Spinal cord (tissue), 10 donors: ENCODE data around the gene MMP28. TPM values are rescaled to one million over a fixed set of nuclear protein-coding genes. Genes with fewer than 3 reads are reported as not detected.
A peak's percentile ranks its signal among the peaks of the same experiment; 100 is the strongest.

Experiments
- DNase-seq, 6 donors: peaks; one replicate each; pipeline versions ENCODE4 v3.0.0 to v3.0.0-alpha.2; 2013 to 2015; ENCODE audit warnings: low spot score in 6 of 6, low read depth in 4 of 6
- H3K27ac ChIP-seq: one replicate; pipeline ENCODE4 v1.5.1; 2013; ENCODE audit warnings: low read depth, low read length, control low read depth
- H3K27me3 ChIP-seq: one replicate; pipeline ENCODE4 v1.6.1; 2013; ENCODE audit warnings: low read length; ENCODE audit not compliant: control insufficient read depth, insufficient read depth
- H3K36me3 ChIP-seq: one replicate; pipeline ENCODE4 v1.6.1; 2013; ENCODE audit warnings: low read length; ENCODE audit not compliant: control insufficient read depth, insufficient read depth
- H3K4me1 ChIP-seq: one replicate; pipeline ENCODE4 v1.6.1; 2013; ENCODE audit warnings: low read length; ENCODE audit not compliant: control insufficient read depth, insufficient read depth
- H3K4me3 ChIP-seq: one replicate; pipeline ENCODE4 v1.5.1; 2013; ENCODE audit warnings: low read depth, low read length, control low read depth
- H3K9me3 ChIP-seq: one replicate; pipeline ENCODE4 v1.6.1; 2013; ENCODE audit warnings: low read length; ENCODE audit not compliant: control insufficient read depth, insufficient read depth
- WGBS: methylation state at CpG from one replicate; pipeline ENCODE4 v1.1.5; 2013; ENCODE audit warnings: missing lambda C conversion rate; ENCODE audit not compliant: insufficient coverage; 5-methylcytosine and 5-hydroxymethylcytosine counted together
- polyA plus RNA-seq, 2 donors: library from polyadenylated mRNA; unstranded; fragments of 120-200 nt; gene quantifications; one replicate each; pipeline ENCODE4 v1.2.1, GENCODE V29; 2013; ENCODE audit not compliant: insufficient read length in 2 of 2
- total RNA-seq, 2 donors: library from RNA; depleted of rRNA in 1 of 2; stranded (reverse); fragments of 120-200 nt in 1 of 2; fragments of >200 nt in 1 of 2; gene quantifications; one replicate each; pipeline versions ENCODE4 v1.2.3 to v1.2.4, GENCODE V29; 2013 to 2014
- donor health status: healthy.

Gene MMP28
- total and polyA plus RNA-seq, 4 donors, result 12.8 to 39.8 (median 26.7) TPM

DNA sequence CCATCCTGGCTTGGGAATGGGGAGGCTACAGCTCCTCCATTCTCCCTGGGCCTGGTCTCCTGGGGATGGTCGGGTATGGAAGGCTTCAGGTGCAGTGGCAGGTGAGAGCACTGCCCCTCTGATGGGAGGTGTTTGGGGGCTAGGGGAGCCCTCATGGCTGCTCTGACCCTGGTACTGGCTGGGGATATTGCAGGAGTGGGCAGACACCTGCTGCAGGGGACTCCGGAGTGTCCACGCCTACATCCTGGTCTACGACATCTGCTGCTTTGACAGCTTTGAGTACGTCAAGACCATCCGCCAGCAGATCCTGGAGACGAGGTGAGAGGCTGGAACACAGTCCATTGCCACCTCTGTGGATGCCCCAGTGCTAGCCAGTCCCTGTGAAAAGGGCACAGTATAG is 55.2 kb downstream of the MMP28 start:
- Histone ChIP-seq H3K36me3 (peaks cover 19% of the 10 kb centered on the region), H3K27me3 (peaks cover 3% of the 10 kb centered on the region), H3K9me3 (no peaks in the 10 kb centered on the region), H3K4me1 (peaks cover 25% of the 10 kb centered on the region), H3K27ac (no peak overlapping the region), H3K4me3 (no peak overlapping the region)
- no peak for DNase-seq
- WGBS, result 93% methylated on average over 7 of the region's 7 CpGs

DNA sequence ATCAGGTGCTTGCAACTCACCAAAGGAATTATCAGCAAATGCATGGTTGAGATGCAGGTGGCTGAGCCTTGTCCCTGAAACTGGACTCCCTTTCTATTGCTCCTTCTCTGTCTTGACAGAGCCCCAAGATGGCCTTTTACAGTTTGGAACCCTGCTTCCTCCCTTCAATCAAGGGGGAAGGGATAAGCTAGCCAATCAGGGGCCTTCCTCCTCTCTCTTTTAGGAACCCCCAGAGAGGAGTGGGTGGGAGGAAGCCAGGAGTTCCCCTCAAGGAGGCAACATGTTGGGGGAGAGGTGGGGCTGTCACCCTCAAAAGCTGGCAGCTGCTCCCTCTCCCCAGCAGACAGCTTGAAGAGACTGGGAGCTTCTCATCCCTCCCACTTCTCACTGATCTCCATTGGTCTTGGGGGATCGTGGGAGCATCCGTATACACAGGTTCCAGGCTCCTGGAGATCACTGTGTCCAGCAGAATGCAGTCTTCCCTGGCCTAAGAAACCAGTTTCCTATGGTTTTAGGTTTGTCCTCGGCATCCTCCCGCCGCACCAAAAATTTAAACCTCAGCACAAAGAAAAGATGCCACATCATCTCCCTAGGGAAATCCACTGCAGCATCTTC is 56.8 kb downstream of the MMP28 start:
- no peak for DNase-seq
- Histone ChIP-seq H3K4me1 (peaks cover 25% of the 10 kb centered on the region), H3K27ac (no peak overlapping the region), H3K36me3 (peaks cover 30% of the 10 kb centered on the region), H3K4me3 (no peak overlapping the region), H3K9me3 (no peaks in the 10 kb centered on the region), H3K27me3 (peaks cover 3% of the 10 kb centered on the region)
- 83% methylated on average over 2 of the region's 5 CpGs for WGBS

DNA sequence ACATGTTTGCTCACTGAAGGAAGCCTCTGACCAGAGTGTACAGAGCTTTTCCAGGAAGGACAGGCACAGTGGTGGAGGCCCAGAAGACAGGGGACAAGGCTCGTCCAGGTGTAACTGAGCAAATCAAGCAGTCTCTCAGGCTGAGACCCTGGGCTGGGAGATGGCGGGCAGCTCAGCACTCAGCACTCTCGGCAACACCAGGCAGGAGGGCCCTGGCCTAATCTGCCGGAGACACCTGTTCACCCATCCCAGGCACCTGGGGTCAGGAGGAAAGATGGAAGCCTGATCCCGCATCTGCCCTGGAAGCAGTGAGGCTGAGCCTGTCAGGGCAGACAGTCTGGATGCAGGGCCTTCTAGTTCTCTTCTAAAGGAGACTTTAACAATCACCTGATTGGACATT is 59.2 kb downstream of the MMP28 start:
- no peak overlapping the region for H3K4me3 ChIP-seq
- no peak overlapping the region for H3K27ac ChIP-seq
- no peaks in the 10 kb centered on the region for H3K9me3 ChIP-seq
- peaks cover 18% of the 10 kb centered on the region for H3K4me1 ChIP-seq
- no peak for DNase-seq
- WGBS, result 95% methylated on average over 5 of the region's 5 CpGs
- H3K36me3 ChIP-seq, result peaks cover 29% of the 10 kb centered on the region
- no peaks in the 10 kb centered on the region for H3K27me3 ChIP-seq

DNA sequence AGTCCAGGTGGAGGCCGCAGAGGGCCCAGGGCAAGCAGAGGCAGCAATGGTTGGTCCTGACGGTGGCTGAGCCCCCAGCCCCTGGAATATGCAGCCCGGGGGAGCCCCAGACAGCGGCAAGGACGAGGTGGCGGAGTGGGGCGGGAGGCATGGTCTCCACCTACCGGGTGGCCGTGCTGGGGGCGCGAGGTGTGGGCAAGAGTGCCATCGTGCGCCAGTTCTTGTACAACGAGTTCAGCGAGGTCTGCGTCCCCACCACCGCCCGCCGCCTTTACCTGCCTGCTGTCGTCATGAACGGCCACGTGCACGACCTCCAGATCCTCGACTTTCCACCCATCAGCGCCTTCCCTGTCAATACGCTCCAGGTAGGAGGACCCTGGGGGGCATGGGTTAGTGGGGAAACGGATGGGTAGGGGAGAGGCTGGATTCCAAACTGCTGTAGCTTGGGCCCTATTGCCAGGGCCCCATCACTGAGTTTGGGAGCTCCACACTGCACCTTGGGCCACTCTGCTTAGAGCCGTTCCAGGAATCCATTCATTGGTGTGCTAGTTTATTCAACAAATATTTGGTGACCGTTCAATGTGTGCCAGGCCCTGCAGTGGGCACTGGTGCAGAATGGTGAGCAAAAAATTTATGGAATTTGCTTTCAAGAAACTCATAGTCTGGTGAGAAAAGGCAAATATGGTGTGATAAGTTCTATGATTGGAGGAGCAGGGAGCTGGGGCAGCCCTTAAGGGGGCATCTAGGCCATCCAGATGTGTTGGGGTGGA is 60.2 kb downstream of the MMP28 start:
- peaks cover 15% of the 10 kb centered on the region for H3K4me1 ChIP-seq
- H3K27ac ChIP-seq, result no peak overlapping the region
- H3K36me3 ChIP-seq, result peaks cover 25% of the 10 kb centered on the region
- 82% methylated on average over 23 of the region's 29 CpGs for WGBS
- no peak overlapping the region for H3K4me3 ChIP-seq
- no peaks in the 10 kb centered on the region for H3K27me3 ChIP-seq
- no peak for DNase-seq
- no peaks in the 10 kb centered on the region for H3K9me3 ChIP-seq

DNA sequence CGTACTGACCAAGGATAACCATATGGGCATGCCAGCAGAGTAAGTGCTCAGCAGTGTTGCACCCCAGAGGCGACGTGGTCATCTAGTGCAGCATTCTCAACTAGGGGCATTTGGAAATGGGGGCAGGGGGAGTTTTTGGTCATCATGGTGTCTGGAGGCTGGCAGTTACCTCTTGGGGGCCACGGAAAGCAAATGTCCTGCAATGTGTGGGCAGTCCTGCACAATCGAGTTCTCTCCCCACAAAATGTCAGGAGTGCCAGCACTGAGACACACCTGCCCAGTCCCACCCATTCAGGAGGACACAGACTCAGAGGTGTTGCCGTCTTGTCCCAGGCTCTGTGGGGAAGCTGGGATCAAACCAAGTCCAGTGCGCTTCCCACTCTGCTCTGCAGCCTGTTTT is 61.0 kb downstream of the MMP28 start:
- 92% methylated on average over 6 of the region's 7 CpGs for WGBS
- Histone ChIP-seq H3K4me1 (peaks cover 15% of the 10 kb centered on the region), H3K4me3 (no peak overlapping the region), H3K36me3 (peaks cover 25% of the 10 kb centered on the region), H3K27me3 (no peaks in the 10 kb centered on the region), H3K9me3 (no peaks in the 10 kb centered on the region), H3K27ac (no peak overlapping the region)
- DNase-seq, result no peak

DNA sequence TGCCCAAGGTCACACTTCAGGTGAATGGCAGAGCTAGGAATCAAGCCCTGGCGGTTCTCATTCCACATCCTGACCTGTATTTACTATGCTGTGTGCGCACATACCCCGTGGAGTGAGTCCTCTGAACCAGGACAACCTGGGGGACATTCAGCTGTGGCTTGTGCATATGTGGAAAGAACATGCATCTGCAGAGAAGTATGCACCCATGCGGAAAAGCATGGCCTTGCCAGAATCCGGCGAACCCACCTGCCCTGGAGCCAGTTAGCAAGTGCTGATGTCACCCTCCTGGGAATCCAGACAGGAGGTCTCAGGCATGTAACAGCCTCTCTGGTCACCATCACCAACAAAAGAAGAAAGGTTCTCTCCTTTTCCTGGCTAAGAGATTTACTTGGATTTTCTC is 62.1 kb downstream of the MMP28 start:
- H3K4me1 ChIP-seq, result peaks cover 15% of the 10 kb centered on the region
- 96% methylated on average over 4 of the region's 6 CpGs for WGBS
- no peak for DNase-seq

DNA sequence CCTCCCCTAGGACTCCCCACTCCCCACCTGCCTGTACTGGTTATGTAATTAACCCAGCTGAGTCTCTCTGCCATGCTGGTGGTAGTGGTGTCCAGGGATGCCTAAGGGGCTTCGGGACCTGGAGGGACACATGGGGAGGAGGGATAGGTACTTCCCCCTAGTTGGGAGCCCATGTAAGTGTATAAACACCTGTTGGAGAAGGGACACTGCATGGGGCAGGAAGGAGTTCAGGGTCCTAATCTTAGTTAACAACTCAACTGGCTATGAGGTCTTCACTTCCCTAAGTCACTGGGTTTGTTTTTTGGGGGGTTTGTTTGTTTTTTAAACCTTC is 62.7 kb downstream of the MMP28 start:
- peaks cover 25% of the 10 kb centered on the region for H3K36me3 ChIP-seq
- H3K27ac ChIP-seq, result no peak overlapping the region
- H3K4me3 ChIP-seq, result peak overlapping the region; percentile 52
- no peak for DNase-seq
- H3K27me3 ChIP-seq, result no peaks in the 10 kb centered on the region
- WGBS, result 50% methylated on average over 1 of the region's 1 CpG
- peaks cover 15% of the 10 kb centered on the region for H3K4me1 ChIP-seq
- no peaks in the 10 kb centered on the region for H3K9me3 ChIP-seq

More for the DNA sequence above, 62.1 kb downstream of the MMP28 start:
- no peak overlapping the region for H3K27ac ChIP-seq
- H3K27me3 ChIP-seq, result no peaks in the 10 kb centered on the region
- H3K9me3 ChIP-seq, result no peaks in the 10 kb centered on the region
- H3K36me3 ChIP-seq, result peaks cover 25% of the 10 kb centered on the region
- no peak overlapping the region for H3K4me3 ChIP-seq

DNA sequence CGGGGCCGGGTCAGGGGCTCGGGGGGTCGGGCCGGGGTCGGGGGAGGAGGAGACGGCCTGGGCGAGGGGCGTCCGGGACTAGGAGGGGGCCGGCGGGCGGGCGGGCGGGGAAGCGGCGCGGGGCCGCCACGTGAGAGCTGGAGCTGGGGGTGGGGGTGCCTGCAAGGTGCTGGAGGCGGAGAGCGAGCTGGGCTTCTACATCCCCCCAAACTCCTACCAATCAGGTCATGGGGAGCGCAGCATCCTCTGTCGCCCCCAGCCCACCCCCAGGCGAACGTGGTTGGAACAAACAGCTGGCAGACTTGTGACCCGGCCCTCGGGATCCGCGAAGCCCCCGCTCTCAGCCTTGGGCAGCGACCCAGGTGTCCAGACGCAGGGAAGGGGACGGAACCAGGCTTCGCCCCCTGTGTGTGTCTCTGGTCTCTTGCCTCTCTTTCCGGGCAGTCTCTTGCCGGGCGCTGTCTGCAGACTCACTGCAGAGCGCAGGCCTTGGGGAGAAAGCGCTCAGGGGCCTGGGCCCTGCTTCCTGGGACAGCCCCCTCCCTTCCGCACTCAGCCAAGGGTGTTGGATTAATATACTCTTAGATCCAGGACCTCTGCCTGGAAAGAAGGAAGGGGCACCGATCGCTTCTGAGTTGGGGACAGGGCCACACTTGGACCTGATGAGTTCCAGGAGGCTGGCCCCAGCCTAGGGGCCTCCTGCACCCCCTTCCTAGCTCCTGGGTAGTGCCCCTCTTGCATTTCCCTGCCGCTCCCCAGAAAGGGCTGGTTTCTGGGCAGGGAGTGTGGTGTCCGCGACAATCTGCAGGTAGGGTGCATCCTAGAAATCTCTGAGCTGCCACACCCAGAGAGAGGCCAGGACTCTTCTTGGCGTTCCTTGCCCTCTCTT is 63.3 kb downstream of the MMP28 start:
- H3K4me1 ChIP-seq, result peaks cover 16% of the 10 kb centered on the region
- peak in 1 of 6 donors; percentile 66 for DNase-seq
- 6% methylated on average over 22 of the region's 47 CpGs for WGBS
- peak overlapping the region; percentile 57 for H3K27ac ChIP-seq
- no peaks in the 10 kb centered on the region for H3K9me3 ChIP-seq
- H3K27me3 ChIP-seq, result no peaks in the 10 kb centered on the region
- H3K36me3 ChIP-seq, result peaks cover 25% of the 10 kb centered on the region
- H3K4me3 ChIP-seq, result peak overlapping the region; percentile 52

DNA sequence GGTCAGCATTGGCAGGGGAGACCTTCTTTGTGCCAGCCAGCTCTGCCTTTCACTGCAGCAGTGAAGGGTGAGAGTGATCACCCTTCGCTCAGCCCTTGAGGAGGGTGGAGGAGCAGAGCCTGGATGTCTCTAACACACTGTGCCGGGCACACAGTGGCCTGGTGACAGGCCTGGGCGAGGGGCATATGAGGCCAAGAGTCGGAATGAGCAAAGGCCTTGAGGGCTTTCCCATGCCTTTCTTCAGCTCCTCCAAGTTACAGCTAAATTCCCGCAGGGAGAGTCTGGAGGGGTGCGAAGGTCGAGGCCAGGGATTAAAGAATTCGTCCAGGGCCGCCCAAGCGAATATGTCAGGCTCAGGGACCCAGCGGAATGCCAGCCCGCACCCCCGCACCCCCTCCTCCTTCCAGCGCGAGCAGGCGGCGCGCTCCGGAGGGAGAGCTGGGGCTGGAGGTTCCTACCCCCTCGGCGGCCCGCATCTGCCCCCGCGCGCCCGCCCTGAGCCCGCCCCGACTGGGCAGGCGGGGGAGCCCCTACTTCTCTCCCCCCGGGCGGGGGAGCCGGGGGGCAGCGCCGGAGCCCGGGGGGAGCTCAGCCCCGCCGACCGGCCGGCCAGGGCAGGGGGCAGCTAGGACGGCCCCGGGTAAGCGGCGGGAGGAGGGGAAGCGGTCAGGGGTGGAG is 64.1 kb downstream of the MMP28 start, which contains the start of gene RASL10B:
Gene RASL10B, plus strand, starts transcription at position 401 of the 678 bp plus-strand sequence. CDS start 3,546 bp downstream, outside the sequence.
- peak within 1 kb of the TSS; percentile 57 for H3K27ac ChIP-seq
- 3% methylated on average over 21 of the region's 44 CpGs for WGBS
- DNase-seq, result peak in 2 of 6 donors; percentile 84 to 87

More for the DNA sequence above, 64.1 kb downstream of the MMP28 start, which contains the start of gene RASL10B:
- Histone ChIP-seq H3K4me1 (peaks cover 24% of the 10 kb centered on the region), H3K9me3 (no peaks in the 10 kb centered on the region), H3K36me3 (peaks cover 30% of the 10 kb centered on the region), H3K27me3 (no peaks in the 10 kb centered on the region), H3K4me3 (peak within 1 kb of the TSS; percentile 52)
